GM19463 (cell line): Measurements from ENCODE around the gene LAMA5.

Source experiments
- ATAC-seq: cut with Tn5 transposase; IDR thresholded peaks from one replicate; pipeline ENCODE4 v1.9.1; 2021; ENCODE audit warnings: mild to moderate bottlenecking, moderate library complexity; ENCODE audit not compliant: unreplicated experiment

The LAMA5 gene

GRCh38 chr20:62360854-62361798 is 6.0 kb downstream of the LAMA5 start:
- no peak for ATAC-seq

- no peak for ATAC-seq
These were observed 7.5 kb downstream of the LAMA5 start for GRCh38 chr20:62359491-62360121.

- ATAC-seq: no peak
These were observed 8.0 kb downstream of the LAMA5 start for GRCh38 chr20:62359043-62359490.

GRCh38 chr20:62358171-62359042 is 8.7 kb downstream of the LAMA5 start:
- no peak for ATAC-seq

- ATAC-seq: no peak
These were observed 9.4 kb downstream of the LAMA5 start for GRCh38 chr20:62357681-62358080.

- ATAC-seq: no peak
These were observed 9.9 kb downstream of the LAMA5 start for GRCh38 chr20:62357187-62357667.

- ATAC-seq: no peak
These were observed 10.4 kb downstream of the LAMA5 start for GRCh38 chr20:62356589-62357186.

GRCh38 chr20:62355878-62356588 is 11.1 kb downstream of the LAMA5 start:
- ATAC-seq: no peak

- ATAC-seq: no peak
These were observed 11.6 kb downstream of the LAMA5 start for GRCh38 chr20:62355516-62355877.

- no peak for ATAC-seq
These were observed 12.2 kb downstream of the LAMA5 start for GRCh38 chr20:62354811-62355341.

GRCh38 chr20:62354031-62354808 is 12.9 kb downstream of the LAMA5 start:
- no peak for ATAC-seq

GRCh38 chr20:62353289-62354030 is 13.7 kb downstream of the LAMA5 start:
- ATAC-seq: no peak

- no peak for ATAC-seq
These were observed 14.5 kb downstream of the LAMA5 start for GRCh38 chr20:62352402-62353288.

GRCh38 chr20:62351469-62352401 is 15.4 kb downstream of the LAMA5 start:
- no peak for ATAC-seq

- ATAC-seq: no peak
These were observed 16.3 kb downstream of the LAMA5 start for GRCh38 chr20:62350629-62351422.
